Mesendoderm (in vitro differentiated cells): ENCODE data around the gene AK8.

Source experiments
- DNase-seq: peaks from one replicate; pipeline ENCODE4 v3.0.0; 2013
- H2AK5ac ChIP-seq: 2 replicates; pipeline ENCODE4 v1.6.1; 2013; ENCODE audit warnings: low read length, inconsistent platforms
- H2BK120ac ChIP-seq: 2 replicates; pipeline ENCODE4 v1.6.1; 2013; ENCODE audit warnings: low read depth, mild to moderate bottlenecking, low read length, moderate library complexity, mixed read lengths
- H2BK15ac ChIP-seq: replicated peaks from 2 replicates; pipeline ENCODE4 v1.6.1; 2013; ENCODE audit warnings: low read depth, mild to moderate bottlenecking, moderate library complexity
- H2BK5ac ChIP-seq: 2 replicates; pipeline ENCODE4 v1.6.1; 2013; ENCODE audit warnings: low read length, inconsistent platforms
- H3K18ac ChIP-seq: 2 replicates; pipeline ENCODE4 v1.6.1; 2013; ENCODE audit warnings: mild to moderate bottlenecking, low read length, mixed read lengths
- H3K23ac ChIP-seq: one replicate; pipeline ENCODE4 v1.6.1; 2013; ENCODE audit warnings: low read length
- H3K27ac ChIP-seq: 2 replicates; pipeline ENCODE4 v1.5.1; 2013; ENCODE audit warnings: low read depth, mild to moderate bottlenecking, inconsistent platforms, low read length, moderate library complexity
- H3K27me3 ChIP-seq: 2 replicates; pipeline ENCODE4 v1.6.1; 2013; ENCODE audit warnings: low read length, control low read depth, mild to moderate bottlenecking, inconsistent platforms; ENCODE audit not compliant: insufficient read depth, poor library complexity
- H3K36me3 ChIP-seq: 2 replicates; pipeline ENCODE4 v1.6.1; 2013; ENCODE audit warnings: low read length, inconsistent platforms; ENCODE audit not compliant: control insufficient read depth, insufficient read depth
- H3K4ac ChIP-seq: one replicate; pipeline ENCODE4 v1.6.1; 2013; ENCODE audit warnings: low read depth, mild to moderate bottlenecking, low read length, moderate library complexity
- H3K4me1 ChIP-seq: 2 replicates; pipeline ENCODE4 v1.6.1; 2013; ENCODE audit warnings: low read depth, low read length, inconsistent platforms; ENCODE audit not compliant: control insufficient read depth
- H3K4me2 ChIP-seq: 2 replicates; pipeline ENCODE4 v1.6.1; 2013; ENCODE audit warnings: low read length
- H3K4me3 ChIP-seq: 2 replicates; pipeline ENCODE4 v1.5.1; 2013; ENCODE audit warnings: mild to moderate bottlenecking, low read length
- H3K56ac ChIP-seq: one replicate; pipeline ENCODE4 v1.6.1; 2013; ENCODE audit warnings: low read length
- H3K79me1 ChIP-seq: 2 replicates; pipeline ENCODE4 v1.6.1; 2013; ENCODE audit warnings: low read length, inconsistent platforms
- H3K79me2 ChIP-seq: 2 replicates; pipeline ENCODE4 v1.6.1; 2013; ENCODE audit warnings: mild to moderate bottlenecking, low read length; ENCODE audit not compliant: control insufficient read depth, insufficient read depth
- H3K9ac ChIP-seq: 2 replicates; pipeline ENCODE4 v1.6.1; 2013; ENCODE audit warnings: low read length, inconsistent platforms
- H4K5ac ChIP-seq: one replicate; pipeline ENCODE4 v1.6.1; 2013; ENCODE audit warnings: low read length
- H4K8ac ChIP-seq: one replicate; pipeline ENCODE4 v1.6.1; 2013; ENCODE audit warnings: low read depth, mild to moderate bottlenecking, control low read depth, low read length, moderate library complexity
- WGBS: extraction: QIAGEN DNeasy Blood & Tissue Kit; methylation state at CpG from one replicate; pipeline ENCODE4 v1.1.7; 2013; ENCODE audit warnings: low lambda C conversion rate, missing lambda C conversion rate; ENCODE audit not compliant: insufficient coverage; ENCODE audit errors: extremely low coverage; 5-methylcytosine and 5-hydroxymethylcytosine counted together

The AK8 gene

DNA sequence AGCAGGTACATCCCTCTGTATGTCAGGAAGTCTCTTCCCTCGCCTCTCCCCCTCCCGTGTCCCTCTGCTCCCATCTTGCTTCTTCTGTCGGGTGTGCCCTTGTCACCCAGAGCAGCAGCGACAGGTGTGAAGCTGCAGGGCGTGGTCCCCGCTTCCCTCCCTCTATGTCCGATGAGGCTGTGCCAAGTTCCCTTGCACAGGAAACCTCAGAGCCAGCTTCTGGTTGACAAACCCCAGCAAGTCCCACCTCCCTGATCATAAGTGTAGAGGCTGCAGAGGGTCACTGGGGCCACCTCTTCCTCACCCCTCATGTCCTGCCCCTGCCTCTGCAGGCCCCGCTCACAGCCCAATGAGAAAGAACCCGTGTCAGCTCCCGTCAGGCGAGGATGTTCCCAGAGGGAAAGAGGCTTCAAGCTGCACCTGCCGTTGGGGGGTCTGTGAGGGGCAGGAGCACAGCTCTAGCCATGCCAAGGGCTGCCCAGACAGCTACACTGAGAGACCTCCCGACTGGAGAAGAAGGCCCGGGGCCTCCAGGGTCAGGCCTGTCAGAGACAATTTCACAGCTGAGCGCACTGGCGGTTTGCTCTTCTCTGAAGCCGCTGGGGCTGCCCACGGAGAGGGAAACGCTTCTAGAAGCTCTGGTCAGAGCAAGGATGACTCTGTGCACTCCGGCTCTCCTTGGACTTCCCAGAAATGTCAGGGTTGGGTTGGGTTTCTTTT, 73.3 kb downstream of the AK8 start:
- Histone ChIP-seq H3K4me2 (no peak overlapping the region), H3K79me2 (no peaks in the 10 kb centered on the region), H3K4me3 (no peak overlapping the region), H2AK5ac (no peak overlapping the region), H3K23ac (no peak overlapping the region), H3K9ac (no peak overlapping the region), H3K56ac (no peak overlapping the region), H3K18ac (no peak overlapping the region), H3K79me1 (no peaks in the 10 kb centered on the region), H3K27me3 (no peaks in the 10 kb centered on the region), H4K8ac (no peak overlapping the region), H4K5ac (no peak overlapping the region), H3K36me3 (no peaks in the 10 kb centered on the region), H2BK120ac (no peak overlapping the region), H3K4ac (no peak overlapping the region), H3K4me1 (no peaks in the 10 kb centered on the region), H2BK15ac (no peak overlapping the region), H2BK5ac (no peak overlapping the region), H3K27ac (no peak overlapping the region)
- no CpG with 5 or more reads among the region's 20 CpGs for WGBS
- no peak for DNase-seq

DNA sequence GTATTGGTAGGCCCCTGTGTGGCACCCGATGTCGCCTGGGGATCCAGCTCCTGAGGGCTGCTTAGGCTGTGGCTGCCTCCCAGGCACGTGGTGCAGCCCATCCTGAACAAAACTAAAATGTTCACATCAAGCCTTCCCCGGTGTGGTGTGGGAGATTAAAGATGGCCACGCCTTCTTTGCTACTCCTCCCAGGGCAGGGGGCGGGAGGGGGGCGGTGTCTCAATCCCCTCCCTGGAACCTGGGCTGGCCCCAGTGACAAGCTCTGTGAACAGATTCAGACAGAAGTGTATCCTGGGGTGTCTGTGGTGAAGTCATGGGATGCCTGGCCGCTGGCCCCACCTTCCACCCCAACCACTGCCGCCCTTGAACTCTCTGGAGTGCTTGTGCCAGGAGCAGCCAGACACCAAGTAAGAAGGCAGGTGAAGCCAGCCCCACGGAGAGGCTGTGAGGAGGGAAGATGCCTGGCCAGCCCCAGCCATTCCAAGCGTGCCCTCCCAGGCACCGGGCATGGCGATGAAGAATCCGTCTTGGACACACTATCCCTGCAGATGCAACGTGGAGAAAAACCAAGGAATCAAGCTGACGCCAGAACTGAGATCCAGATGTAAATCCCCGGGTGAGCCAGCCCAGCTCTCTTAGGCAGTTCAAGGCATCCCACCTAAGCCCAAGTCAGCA, 75.8 kb downstream of the AK8 start:
- H4K5ac ChIP-seq = no peak overlapping the region
- no peak overlapping the region for H4K8ac ChIP-seq
- H3K4me2 ChIP-seq = no peak overlapping the region
- H3K18ac ChIP-seq = no peak overlapping the region
- no peaks in the 10 kb centered on the region for H3K36me3 ChIP-seq
- H3K79me1 ChIP-seq = no peaks in the 10 kb centered on the region
- H3K56ac ChIP-seq = no peak overlapping the region
- no peak overlapping the region for H3K4me3 ChIP-seq
- no peak overlapping the region for H3K27ac ChIP-seq
- no peak overlapping the region for H2BK5ac ChIP-seq
- no peak overlapping the region for H3K4ac ChIP-seq
- DNase-seq = peak; percentile 18
- H2BK120ac ChIP-seq = no peak overlapping the region
- peaks cover 2% of the 10 kb centered on the region for H3K27me3 ChIP-seq
- no peaks in the 10 kb centered on the region for H3K4me1 ChIP-seq
- H2AK5ac ChIP-seq = no peak overlapping the region
- no peak overlapping the region for H3K23ac ChIP-seq
- H3K9ac ChIP-seq = no peak overlapping the region
- no CpG with 5 or more reads among the region's 17 CpGs for WGBS
- H3K79me2 ChIP-seq = no peaks in the 10 kb centered on the region
- H2BK15ac ChIP-seq = no peak overlapping the region

DNA sequence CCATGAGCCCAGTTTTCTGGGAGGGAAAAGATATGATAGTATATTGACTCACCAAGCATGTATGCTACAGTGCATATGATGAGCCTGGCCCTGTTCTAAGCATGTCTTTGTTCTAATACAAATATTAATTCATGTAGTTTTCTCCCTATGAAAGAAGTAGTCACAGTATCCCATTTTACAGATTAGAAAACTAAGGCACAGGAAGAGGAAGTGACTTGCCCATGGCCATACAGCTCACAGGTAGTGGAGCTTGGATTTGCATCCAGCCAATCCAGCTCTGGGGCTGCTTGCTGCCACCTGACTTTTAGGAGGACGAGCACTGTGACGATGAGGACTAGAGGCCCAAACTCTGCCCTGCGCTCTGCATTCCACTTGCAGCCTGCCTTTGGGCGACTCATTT, 76.4 kb downstream of the AK8 start:
- H3K4me3 ChIP-seq = no peak overlapping the region
- no CpG with 5 or more reads among the region's 4 CpGs for WGBS
- H3K56ac ChIP-seq = no peak overlapping the region
- no peak overlapping the region for H3K9ac ChIP-seq
- H3K4me2 ChIP-seq = no peak overlapping the region
- no peak overlapping the region for H4K8ac ChIP-seq
- H3K23ac ChIP-seq = no peak overlapping the region
- no peak overlapping the region for H2AK5ac ChIP-seq
- H4K5ac ChIP-seq = no peak overlapping the region
- no peaks in the 10 kb centered on the region for H3K4me1 ChIP-seq
- no peaks in the 10 kb centered on the region for H3K36me3 ChIP-seq
- no peak overlapping the region for H2BK15ac ChIP-seq
- DNase-seq = no peak
- H2BK5ac ChIP-seq = no peak overlapping the region
- peaks cover 2% of the 10 kb centered on the region for H3K27me3 ChIP-seq
- no peak overlapping the region for H3K27ac ChIP-seq
- no peak overlapping the region for H3K18ac ChIP-seq
- H3K79me1 ChIP-seq = no peaks in the 10 kb centered on the region
- H3K4ac ChIP-seq = no peak overlapping the region
- H2BK120ac ChIP-seq = no peak overlapping the region
- H3K79me2 ChIP-seq = no peaks in the 10 kb centered on the region

DNA sequence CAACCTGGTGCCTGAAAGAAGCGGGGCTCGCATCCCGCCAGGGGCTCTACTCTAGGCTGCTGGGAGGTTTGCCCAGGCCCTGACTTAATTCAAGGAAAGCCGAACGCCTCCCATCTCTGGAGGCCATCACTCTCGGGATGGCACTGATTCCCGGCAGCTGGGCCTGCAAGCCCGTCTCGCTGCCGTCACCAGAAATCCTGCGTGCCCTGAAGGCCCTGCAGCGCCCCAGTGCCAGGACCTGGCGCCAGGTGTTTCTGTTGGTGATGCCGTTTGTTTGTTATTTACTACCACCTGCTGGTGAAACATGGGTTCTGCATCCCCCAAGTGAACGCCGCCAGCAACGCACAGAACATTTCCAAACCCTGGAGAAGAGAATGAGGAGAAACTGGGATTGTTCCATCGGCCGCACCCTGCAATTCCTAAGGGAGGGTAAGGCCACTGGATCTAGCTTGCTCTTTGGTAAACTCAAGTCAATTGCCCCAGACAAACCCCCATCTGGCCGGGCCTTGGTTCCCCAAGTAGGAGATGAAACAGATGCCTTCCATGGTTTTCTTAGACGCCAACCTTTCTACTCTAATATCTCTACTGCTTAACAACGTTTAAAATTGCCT, 77.9 kb downstream of the AK8 start:
- Histone ChIP-seq H3K9ac (no peak overlapping the region), H3K56ac (no peak overlapping the region), H2BK15ac (no peak overlapping the region), H3K79me1 (no peaks in the 10 kb centered on the region), H3K27ac (no peak overlapping the region), H3K18ac (no peak overlapping the region), H2AK5ac (no peak overlapping the region), H3K4me3 (no peak overlapping the region), H3K23ac (no peak overlapping the region), H3K4ac (no peak overlapping the region), H3K36me3 (no peaks in the 10 kb centered on the region), H3K79me2 (no peaks in the 10 kb centered on the region), H3K4me2 (no peak overlapping the region), H2BK120ac (no peak overlapping the region), H2BK5ac (no peak overlapping the region), H4K5ac (no peak overlapping the region), H3K27me3 (peaks cover 2% of the 10 kb centered on the region), H3K4me1 (no peaks in the 10 kb centered on the region), H4K8ac (no peak overlapping the region)
- no CpG with 5 or more reads among the region's 22 CpGs for WGBS
- DNase-seq = peak; percentile 86

DNA sequence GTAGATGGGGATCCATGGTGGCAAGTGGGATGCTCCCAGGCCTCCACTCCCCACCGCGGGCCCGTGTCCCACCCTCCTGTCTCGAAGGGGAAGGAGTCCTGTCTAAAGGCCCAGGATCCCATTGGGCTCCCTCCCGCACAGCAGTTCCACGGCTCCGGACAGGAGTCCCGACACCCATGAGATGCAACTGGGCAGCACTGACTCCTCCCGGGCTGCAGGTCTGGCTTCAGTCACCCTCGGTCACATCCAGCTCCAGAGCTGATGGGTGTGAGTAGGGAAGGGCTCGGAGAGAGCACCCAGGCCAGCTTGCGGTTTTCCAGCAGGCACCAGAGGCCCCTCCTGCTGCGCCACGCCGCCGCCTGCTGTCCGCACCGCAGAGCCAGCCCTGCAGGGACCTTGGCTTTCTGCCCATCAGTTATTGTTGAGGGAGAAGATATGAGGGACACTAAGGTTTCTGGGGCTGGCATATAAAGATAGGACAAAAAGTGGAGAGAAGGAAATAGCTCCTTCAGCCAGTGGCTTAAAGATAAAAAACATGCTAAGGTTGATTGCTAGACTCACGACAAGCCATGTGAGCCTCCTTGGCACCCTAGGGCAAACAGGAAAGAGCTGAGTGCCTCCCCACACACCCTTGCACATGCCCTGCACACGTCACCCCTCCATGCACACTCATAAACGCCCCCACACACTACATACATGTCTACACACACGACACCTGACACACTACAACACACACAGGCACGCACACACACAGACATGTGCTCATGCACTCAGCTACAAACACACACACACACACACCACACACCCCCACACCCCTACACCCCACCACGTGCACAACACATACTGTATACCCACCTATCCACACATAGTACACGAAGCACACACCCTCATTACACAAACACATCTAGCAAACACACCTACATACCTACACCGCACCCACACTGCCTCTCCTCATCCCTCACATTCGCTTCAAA, 79.0 kb downstream of the AK8 start:
- no peak overlapping the region for H3K4me3 ChIP-seq
- no peak overlapping the region for H3K4ac ChIP-seq
- 100% methylated on average over 2 of the region's 27 CpGs for WGBS
- H3K27me3 ChIP-seq = peaks cover 2% of the 10 kb centered on the region
- no peak overlapping the region for H3K4me2 ChIP-seq
- H2BK5ac ChIP-seq = no peak overlapping the region
- H3K4me1 ChIP-seq = no peaks in the 10 kb centered on the region
- no peak for DNase-seq
- H2BK120ac ChIP-seq = no peak overlapping the region
- no peaks in the 10 kb centered on the region for H3K79me1 ChIP-seq
- H3K18ac ChIP-seq = no peak overlapping the region
- no peak overlapping the region for H4K8ac ChIP-seq
- no peak overlapping the region for H3K23ac ChIP-seq
- H2AK5ac ChIP-seq = no peak overlapping the region
- H3K56ac ChIP-seq = no peak overlapping the region
- H4K5ac ChIP-seq = no peak overlapping the region
- H2BK15ac ChIP-seq = no peak overlapping the region
- no peak overlapping the region for H3K9ac ChIP-seq
- no peaks in the 10 kb centered on the region for H3K36me3 ChIP-seq
- H3K79me2 ChIP-seq = no peaks in the 10 kb centered on the region
- no peak overlapping the region for H3K27ac ChIP-seq
